Stimulated activated naive CD4-positive, alpha-beta T cell treated with Interleukin-2 at 50 U/mL for 16 hours (primary cell): Measurements from ENCODE around the gene MGAT4A.
A peak's percentile ranks its signal among the peaks of the same experiment; 100 is the strongest.
"Not testable (repeated sequence)": the region's sequence is repeated elsewhere in the genome, so short reads cannot be mapped to it uniquely, and the experiment has no call there.

Experiments
- DNase-seq: peaks from one replicate; lab custom pipeline; 2025; lab: John Stamatoyannopoulos, UW

The MGAT4A gene

GRCh38 chr2:98730053-98730706 lies 752 bp downstream of the MGAT4A start:
- DNase-seq = peak; percentile 48

GRCh38 chr2:98729652-98730051 lies 1.3 kb downstream of the MGAT4A start:
- DNase-seq = no peak

- DNase-seq = not testable (repeated sequence)
These were observed 2.7 kb downstream of the MGAT4A start for GRCh38 chr2:98728088-98728718.

GRCh38 chr2:98727369-98728087 lies 3.4 kb downstream of the MGAT4A start:
- no peak for DNase-seq

- no peak for DNase-seq
These were observed 4.1 kb downstream of the MGAT4A start for GRCh38 chr2:98726735-98727368.

GRCh38 chr2:98726205-98726604 lies 4.7 kb downstream of the MGAT4A start:
- no peak for DNase-seq

GRCh38 chr2:98720286-98720685 lies 10.6 kb downstream of the MGAT4A start:
- no peak for DNase-seq

- no peak for DNase-seq
These were observed 13.3 kb downstream of the MGAT4A start for GRCh38 chr2:98717621-98718020.

GRCh38 chr2:98716786-98717185 lies 14.1 kb downstream of the MGAT4A start:
- no peak for DNase-seq

- DNase-seq = no peak
These were observed 15.0 kb downstream of the MGAT4A start for GRCh38 chr2:98715812-98716451.

GRCh38 chr2:98713332-98714015 lies 17.5 kb downstream of the MGAT4A start:
- no peak for DNase-seq

GRCh38 chr2:98712145-98712544 lies 18.8 kb downstream of the MGAT4A start:
- DNase-seq = no peak

- no peak for DNase-seq
These were observed 19.4 kb downstream of the MGAT4A start for GRCh38 chr2:98711506-98711905.

- DNase-seq = no peak
These were observed 20.2 kb downstream of the MGAT4A start for GRCh38 chr2:98710734-98711133.

- DNase-seq = no peak
These were observed 21.4 kb downstream of the MGAT4A start for GRCh38 chr2:98709535-98709934.

- DNase-seq = no peak
These were observed 22.3 kb downstream of the MGAT4A start for GRCh38 chr2:98708396-98709186.

- no peak for DNase-seq
These were observed 24.3 kb downstream of the MGAT4A start for GRCh38 chr2:98706591-98706990.

GRCh38 chr2:98705333-98705617 lies 25.7 kb downstream of the MGAT4A start:
- DNase-seq = no peak

- DNase-seq = no peak
These were observed 26.2 kb downstream of the MGAT4A start for GRCh38 chr2:98704499-98705332.

- DNase-seq = no peak
These were observed 27.2 kb downstream of the MGAT4A start for GRCh38 chr2:98703738-98704137.
